OCI-LY3 (cell line): ENCODE data around the gene PIGU.

Experiments used
- CTCF ChIP-seq: fragments of 200-600, 300-600 bp; sonication (generic); IDR thresholded peaks from 2 replicates; pipeline ENCODE4 v1.5.1; 2014; ENCODE audit warnings: antibody characterized with exemption, low read length, low read depth
- EZH2phosphoT487 ChIP-seq: fragments of 200-600 bp; shearing (Covaris generic); IDR thresholded peaks from 2 replicates; pipeline ENCODE4 v1.6.1; 2018; ENCODE audit warnings: antibody characterized with exemption, mixed run types, low read depth

- TF ChIP-seq CTCF (no peak), EZH2phosphoT487 (no peak)
Measured at GRCh38 chr20:34516247-34517113, 160.4 kb downstream of the PIGU start, which contains the start of gene DYNLRB1.
